Smooth muscle cell (in vitro differentiated cells): ENCODE results near the gene POLRMT. TPM values are rescaled to one million over a fixed set of nuclear protein-coding genes. Genes with fewer than 3 reads are reported as not detected.

Experiments
- DNase-seq: peaks from one replicate; lab custom pipeline; 2025; ENCODE audit not compliant: unreplicated experiment; lab: John Stamatoyannopoulos, UW
- H2AFZ ChIP-seq: fragments of 200-600 bp; sonication (generic); 2 replicates; pipeline ENCODE4 v1.6.0; 2016; ENCODE audit warnings: antibody characterized with exemption, low read depth, mild to moderate bottlenecking
- H3F3A ChIP-seq: fragments of 200-600 bp; sonication (generic); 2 replicates; pipeline ENCODE4 v1.6.0; 2017; ENCODE audit warnings: antibody characterized with exemption, low read depth
- H3K27ac ChIP-seq: fragments of 200-600 bp; sonication (generic); 2 replicates; pipeline ENCODE4 v1.5.1; 2016; ENCODE audit warnings: low read depth, mild to moderate bottlenecking
- H3K27me3 ChIP-seq: fragments of 200-600 bp; sonication (generic); 2 replicates; pipeline ENCODE4 v1.6.1; 2016; ENCODE audit warnings: low read depth, mild to moderate bottlenecking
- H3K36me3 ChIP-seq: fragments of 200-600 bp; sonication (generic); 2 replicates; pipeline ENCODE4 v1.5.1; 2016; ENCODE audit warnings: low read depth
- H3K4me1 ChIP-seq: fragments of 200-600 bp; sonication (generic); 2 replicates; pipeline ENCODE4 v1.5.1; 2016; ENCODE audit warnings: low read depth
- H3K4me2 ChIP-seq: fragments of 200-600 bp; sonication (generic); 2 replicates; pipeline ENCODE4 v1.6.0; 2016; ENCODE audit warnings: mild to moderate bottlenecking
- H3K4me3 ChIP-seq: fragments of 200-600 bp; sonication (generic); 2 replicates; pipeline ENCODE4 v1.5.1; 2016; ENCODE audit warnings: mild to moderate bottlenecking
- H3K79me2 ChIP-seq: fragments of 200-600 bp; sonication (generic); 2 replicates; pipeline ENCODE4 v1.6.0; 2016; ENCODE audit warnings: low read depth, mild to moderate bottlenecking
- H3K9ac ChIP-seq: fragments of 200-600 bp; sonication (generic); 2 replicates; pipeline ENCODE4 v1.6.0; 2016; ENCODE audit warnings: low read depth
- H3K9me3 ChIP-seq: fragments of 200-600 bp; sonication (generic); replicated peaks from 2 replicates; pipeline ENCODE4 v1.5.1; 2016; ENCODE audit warnings: low read depth
- H4K20me1 ChIP-seq: fragments of 200-600 bp; sonication (generic); 2 replicates; pipeline ENCODE4 v1.6.0; 2016; ENCODE audit warnings: low read depth
- CTCF ChIP-seq: fragments of 200-600 bp; sonication (generic); IDR thresholded peaks from 2 replicates; pipeline ENCODE4 v1.5.1; 2017; ENCODE audit warnings: borderline replicate concordance, mild to moderate bottlenecking, antibody characterized with exemption; ENCODE audit not compliant: insufficient read depth, poor library complexity, severe bottlenecking
- WGBS: methylation state at CpG from one replicate; pipeline ENCODE4 v1.1.7; 2016; ENCODE audit warnings: low lambda C conversion rate; 5-methylcytosine and 5-hydroxymethylcytosine counted together
- polyA plus RNA-seq: library from polyadenylated mRNA; unstranded; fragments of >200 nt; fragmentation: Nextera tagmentation; extraction: Ambion mirVana; gene quantifications from 2 replicates; pipeline ENCODE4 v1.2.1, GENCODE V29; 2016
- total RNA-seq: library from RNA; depleted of rRNA; stranded (reverse); fragments of >200 nt; gene quantifications from 2 replicates; pipeline ENCODE4 v1.2.3, GENCODE V29; 2014

The POLRMT gene
- total and polyA plus RNA-seq, 2 experiments from 2014 or later = 23.8 to 74.2 TPM

GRCh38 chr19:618247-618619, 15.1 kb downstream of the POLRMT start:
- H3K27me3 ChIP-seq = no peaks in the 10 kb centered on the region
- no peak for TF ChIP-seq CTCF
- H3F3A ChIP-seq = no peaks in the 10 kb centered on the region
- no peaks in the 10 kb centered on the region for H3K9me3 ChIP-seq
- H3K9ac ChIP-seq = no peak overlapping the region
- H4K20me1 ChIP-seq = no peaks in the 10 kb centered on the region
- DNase-seq = no peak
- 98% methylated on average over 17 of the region's 19 CpGs for WGBS
- no peaks in the 10 kb centered on the region for H3K79me2 ChIP-seq
- H3K36me3 ChIP-seq = no peaks in the 10 kb centered on the region
- H3K4me3 ChIP-seq = no peak overlapping the region
- H2AFZ ChIP-seq = no peak overlapping the region
- no peak overlapping the region for H3K4me2 ChIP-seq
- H3K27ac ChIP-seq = no peak overlapping the region
- no peaks in the 10 kb centered on the region for H3K4me1 ChIP-seq

GRCh38 chr19:617551-618246, 15.6 kb downstream of the POLRMT start:
- DNase-seq = no peak
- no peak overlapping the region for H3K27ac ChIP-seq
- H3K79me2 ChIP-seq = no peaks in the 10 kb centered on the region
- H3K27me3 ChIP-seq = no peaks in the 10 kb centered on the region
- no peak overlapping the region for H2AFZ ChIP-seq
- H3K36me3 ChIP-seq = no peaks in the 10 kb centered on the region
- no peaks in the 10 kb centered on the region for H3F3A ChIP-seq
- H3K9me3 ChIP-seq = no peaks in the 10 kb centered on the region
- H3K9ac ChIP-seq = no peak overlapping the region
- TF ChIP-seq CTCF = no peak
- H4K20me1 ChIP-seq = no peaks in the 10 kb centered on the region
- H3K4me1 ChIP-seq = no peaks in the 10 kb centered on the region
- 97% methylated on average over 18 of the region's 29 CpGs for WGBS
- H3K4me2 ChIP-seq = no peak overlapping the region
- H3K4me3 ChIP-seq = no peak overlapping the region

- H3K79me2 ChIP-seq = no peaks in the 10 kb centered on the region
- H2AFZ ChIP-seq = no peak overlapping the region
- no peak overlapping the region for H3K4me3 ChIP-seq
- H3K9me3 ChIP-seq = no peaks in the 10 kb centered on the region
- no peaks in the 10 kb centered on the region for H3K4me1 ChIP-seq
- no peak overlapping the region for H3K4me2 ChIP-seq
- no peak overlapping the region for H3K9ac ChIP-seq
- TF ChIP-seq CTCF = no peak
- no peak for DNase-seq
- H3F3A ChIP-seq = no peaks in the 10 kb centered on the region
- no peaks in the 10 kb centered on the region for H4K20me1 ChIP-seq
- no peaks in the 10 kb centered on the region for H3K36me3 ChIP-seq
- H3K27ac ChIP-seq = no peak overlapping the region
- H3K27me3 ChIP-seq = no peaks in the 10 kb centered on the region
- WGBS = 97% methylated on average over 29 of the region's 58 CpGs
These were observed 16.4 kb downstream of the POLRMT start for GRCh38 chr19:616747-617526.
